H1 (cell line): ENCODE data around the gene NCCRP1. TPM values are rescaled to one million over a fixed set of nuclear protein-coding genes. Genes with fewer than 3 reads are reported as not detected.

ENCODE experiments used
- ASH2L ChIP-seq: fragments of 200-600, 300-600 bp; sonication (generic); IDR thresholded peaks from one replicate; pipeline ENCODE4 v1.7.1; 2017; ENCODE audit warnings: low read length
- GTF2F1 ChIP-seq: IDR thresholded peaks from 2 replicates; pipeline ENCODE4 v1.6.1; 2012; ENCODE audit warnings: low read depth, low read length, improper control_type of control experiment, borderline replicate concordance
- NRF1 ChIP-seq: IDR thresholded peaks from 2 replicates; pipeline ENCODE4 v1.6.1; 2011; ENCODE audit warnings: mild to moderate bottlenecking, low read depth, low read length, improper control_type of control experiment
- SIX5 ChIP-seq: IDR thresholded peaks from 2 replicates; pipeline ENCODE4 v1.6.1; 2011; ENCODE audit warnings: mild to moderate bottlenecking, low read depth, low read length
- polyA plus RNA-seq, 7 experiments: library from polyadenylated mRNA; depleted of rRNA in 3 of 7; stranded (reverse) in 5 of 7; unstranded in 2 of 7; fragments of >200 nt in 5 of 7; fragments of 200-250 nt in 2 of 7; gene quantifications; 1 replicate in 5 of 7; 2 replicates in 1 of 7; 4 replicates in 1 of 7; pipeline versions ENCODE4 v1.2.1 to v1.2.3, GENCODE V29; 2011 to 2013; ENCODE audit warnings: missing spikeins in 2 of 7, mixed read lengths in 2 of 7
- total RNA-seq: library from RNA; stranded (reverse); fragmentation: NEBNext Ultra II Directional; extraction: Animal tissue kit (Norgen Biotek cat#: 25700); gene quantifications from 2 replicates; pipeline ENCODE4 v1.2.1, GENCODE V29; 2021
- TF ChIP-seq, protein P1 (sequence below): IDR thresholded peaks from 2 replicates; pipeline ENCODE4 v1.6.1; 2011; ENCODE audit warnings: low read length, improper control_type of control experiment

Gene NCCRP1
- total and polyA plus RNA-seq, 2 of the 8 experiments (the other 6 are each of a cell fraction or from before 2014, with no cell fraction given), result 2.8 to 7.9 TPM

DNA sequence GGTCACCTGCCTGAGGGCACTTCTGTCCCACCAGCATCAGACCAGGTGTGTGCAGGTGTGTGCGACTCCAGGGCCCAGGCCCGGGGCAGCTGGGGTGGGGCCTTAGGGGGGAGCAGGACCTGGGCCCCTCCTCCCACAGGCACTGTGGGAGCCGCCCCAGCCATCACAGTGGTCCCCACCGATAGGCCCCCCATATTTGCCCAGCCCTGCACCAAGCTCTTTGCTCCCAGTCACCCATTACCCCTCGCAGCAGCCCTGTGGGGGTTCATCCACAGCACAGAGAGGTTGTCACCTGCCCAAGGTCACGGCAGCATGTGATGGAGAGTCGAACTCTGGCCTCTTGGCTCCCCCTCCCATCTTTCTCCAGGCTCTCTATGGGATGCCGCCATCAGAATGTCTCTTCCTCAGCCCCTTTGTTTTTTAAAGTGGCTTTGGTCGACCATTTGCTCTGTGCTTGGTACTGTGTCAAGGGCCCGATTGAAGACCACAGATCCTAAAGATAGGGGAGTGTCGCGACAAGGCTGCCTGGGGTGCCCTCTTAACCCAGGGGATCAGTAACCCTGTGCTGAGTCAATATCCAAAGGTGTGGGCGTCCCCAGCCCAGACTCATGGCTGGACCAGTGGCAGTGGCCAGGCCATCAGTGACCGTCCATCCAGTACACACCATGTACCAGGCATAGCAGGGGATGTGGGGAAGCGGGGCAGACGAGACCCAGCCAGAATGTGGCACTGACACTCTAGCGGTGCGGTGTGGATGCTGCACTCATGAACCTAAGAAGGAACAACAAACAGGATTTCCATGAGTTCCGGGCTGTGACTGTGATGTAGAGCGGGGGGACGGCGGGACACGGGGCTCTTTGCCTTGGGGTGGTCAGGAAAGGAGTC lies 28.3 kb upstream of the NCCRP1 start (continued):
- TF ChIP-seq SIX5 (no peak), NRF1 (no peak), ASH2L (no peak), GTF2F1 (no peak)
- TF ChIP-seq, protein P1, sequence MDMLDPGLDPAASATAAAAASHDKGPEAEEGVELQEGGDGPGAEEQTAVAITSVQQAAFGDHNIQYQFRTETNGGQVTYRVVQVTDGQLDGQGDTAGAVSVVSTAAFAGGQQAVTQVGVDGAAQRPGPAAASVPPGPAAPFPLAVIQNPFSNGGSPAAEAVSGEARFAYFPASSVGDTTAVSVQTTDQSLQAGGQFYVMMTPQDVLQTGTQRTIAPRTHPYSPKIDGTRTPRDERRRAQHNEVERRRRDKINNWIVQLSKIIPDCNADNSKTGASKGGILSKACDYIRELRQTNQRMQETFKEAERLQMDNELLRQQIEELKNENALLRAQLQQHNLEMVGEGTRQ, result no peak
